IMR-90 (cell line): ENCODE results near the gene TSPAN31. TPM values are rescaled to one million over a fixed set of nuclear protein-coding genes. Genes with fewer than 3 reads are reported as not detected.

Source experiments
- ATAC-seq: fragments of 200-7000 bp; cut with Tn5 transposase; 2 replicates; pipeline ENCODE4 v1.9.1; 2020; ENCODE audit warnings: low read depth, mild to moderate bottlenecking, moderate library complexity
- BruUV-seq: library from RNA; stranded (reverse); fragments of 400-500 nt; replicated peaks from 2 replicates; lab custom pipeline; 2021; lab: Mats Ljungman, UMichigan
- CTCF ChIA-PET: fragments of 300-600 bp; formaldehyde crosslinking; extraction: SDS; loops from one replicate; lab custom pipeline; 2021; ENCODE audit warnings: antibody characterized with exemption; lab: Yijun Ruan, JAX
- POLR2A ChIA-PET: fragments of 300-600 bp; sonication (Branson Sonifier 250); formaldehyde crosslinking; loops from one replicate; lab custom pipeline; 2022; ENCODE audit warnings: antibody characterized with exemption; ENCODE audit not compliant: unreplicated experiment; lab: Charles Lee
- DNase-seq: peaks from one replicate; pipeline ENCODE4 v3.0.0; 2013
- H2AFZ ChIP-seq: replicated peaks from 2 replicates; pipeline ENCODE3; 2013; ENCODE audit warnings: low read length, mild to moderate bottlenecking; ENCODE audit not compliant: poor library complexity
- H2AK5ac ChIP-seq: 2 replicates; pipeline ENCODE4 v1.6.1; 2013; ENCODE audit warnings: low read depth, low read length, inconsistent platforms
- H2AK9ac ChIP-seq: replicated peaks from 2 replicates; pipeline ENCODE3; 2013; ENCODE audit warnings: mild to moderate bottlenecking, low read depth, low read length, moderate library complexity; ENCODE audit not compliant: poor library complexity
- H2BK120ac ChIP-seq: 2 replicates; pipeline ENCODE4 v1.6.1; 2013; ENCODE audit warnings: low read depth, low read length, inconsistent platforms
- H2BK15ac ChIP-seq: 3 replicates; pipeline ENCODE4 v1.6.1; 2013; ENCODE audit warnings: low read depth, low read length, inconsistent platforms
- H2BK20ac ChIP-seq: 2 replicates; pipeline ENCODE4 v1.6.1; 2013; ENCODE audit warnings: low read depth, mild to moderate bottlenecking, inconsistent platforms, low read length, moderate library complexity
- H2BK5ac ChIP-seq: 2 replicates; pipeline ENCODE4 v1.6.1; 2013; ENCODE audit warnings: mild to moderate bottlenecking, low read depth, low read length, inconsistent platforms; ENCODE audit not compliant: poor library complexity, severe bottlenecking
- H3K14ac ChIP-seq: replicated peaks from 2 replicates; pipeline ENCODE4 v1.6.1; 2013; ENCODE audit warnings: low read depth, low read length, inconsistent platforms
- H3K18ac ChIP-seq: 2 replicates; pipeline ENCODE4 v1.6.1; 2013; ENCODE audit warnings: low read depth, low read length, control low read depth
- H3K23ac ChIP-seq: 2 replicates; pipeline ENCODE4 v1.6.1; 2013; ENCODE audit warnings: low read depth, low read length, inconsistent platforms
- H3K27ac ChIP-seq: 2 replicates; pipeline ENCODE4 v1.5.1; 2013; ENCODE audit warnings: mild to moderate bottlenecking, control low read depth, low read length; ENCODE audit not compliant: insufficient read depth
- H3K27me3 ChIP-seq: 2 replicates; pipeline ENCODE4 v1.6.1; 2013; ENCODE audit warnings: low read length; ENCODE audit not compliant: control insufficient read depth, insufficient read depth
- H3K36me3 ChIP-seq: 2 replicates; pipeline ENCODE4 v1.6.1; 2013; ENCODE audit warnings: low read length, mixed read lengths; ENCODE audit not compliant: control insufficient read depth, insufficient read depth
- H3K4ac ChIP-seq: 2 replicates; pipeline ENCODE4 v1.6.1; 2013; ENCODE audit warnings: low read depth, low read length, inconsistent platforms
- H3K4me1 ChIP-seq: 2 replicates; pipeline ENCODE4 v1.6.1; 2013; ENCODE audit warnings: low read length, mixed read lengths; ENCODE audit not compliant: control insufficient read depth, insufficient read depth
- H3K4me2 ChIP-seq: 2 replicates; pipeline ENCODE4 v1.6.1; 2013; ENCODE audit warnings: low read depth, mild to moderate bottlenecking, control low read depth, low read length, moderate library complexity
- H3K4me3 ChIP-seq: 2 replicates; pipeline ENCODE4 v1.5.1; 2013; ENCODE audit warnings: low read depth, mild to moderate bottlenecking, control low read depth, low read length, moderate library complexity; ENCODE audit not compliant: insufficient read depth
- H3K56ac ChIP-seq: 2 replicates; pipeline ENCODE4 v1.6.1; 2013; ENCODE audit warnings: low read length, inconsistent platforms; ENCODE audit not compliant: insufficient read depth; ENCODE audit errors: extremely low read depth
- H3K79me1 ChIP-seq, 2 experiments: 2 replicates each; pipeline ENCODE4 v1.6.1; 2013; ENCODE audit warnings: low read length in 2 of 2, inconsistent platforms in 1 of 2, low read depth in 1 of 2
- H3K9ac ChIP-seq: 2 replicates; pipeline ENCODE4 v1.6.1; 2013; ENCODE audit warnings: low read depth, low read length, control low read depth
- H3K9me1 ChIP-seq: 2 replicates; pipeline ENCODE4 v1.6.1; 2013; ENCODE audit warnings: low read length, inconsistent platforms; ENCODE audit not compliant: insufficient read depth
- H3K9me3 ChIP-seq: 2 replicates; pipeline ENCODE4 v1.6.1; 2013; ENCODE audit warnings: low read length; ENCODE audit not compliant: control insufficient read depth, insufficient read depth
- H4K20me1 ChIP-seq: 2 replicates; pipeline ENCODE4 v1.6.1; 2013; ENCODE audit warnings: low read length, inconsistent platforms; ENCODE audit not compliant: insufficient read depth
- H4K5ac ChIP-seq: 2 replicates; pipeline ENCODE4 v1.6.1; 2013; ENCODE audit warnings: mild to moderate bottlenecking, low read depth, low read length, control low read depth
- H4K8ac ChIP-seq, 2 experiments: 2 replicates each; pipeline ENCODE4 v1.6.1; 2013; ENCODE audit warnings: low read depth in 2 of 2, low read length in 2 of 2, control low read depth in 1 of 2, inconsistent platforms in 1 of 2
- H4K91ac ChIP-seq: 2 replicates; pipeline ENCODE4 v1.6.1; 2013; ENCODE audit warnings: low read depth, low read length, inconsistent platforms; ENCODE audit not compliant: insufficient read depth
- BHLHE40 ChIP-seq: fragments of 150-350 bp; IDR thresholded peaks from 2 replicates; pipeline ENCODE4 v1.6.1; 2016; ENCODE audit warnings: mild to moderate bottlenecking, low read depth, low read length
- CHD1 ChIP-seq: IDR thresholded peaks from 2 replicates; pipeline ENCODE4 v1.6.1; 2012; ENCODE audit warnings: low read depth, low read length, improper control_type of control experiment
- CTCF ChIP-seq: conservative IDR thresholded peaks from 2 replicates; pipeline ENCODE4 v1.5.1; 2012; ENCODE audit warnings: mild to moderate bottlenecking, low read depth, low read length, improper control_type of control experiment
- FOS ChIP-seq: fragments of 150-350 bp; IDR thresholded peaks from 2 replicates; pipeline ENCODE4 v1.6.1; 2016; ENCODE audit warnings: low read depth, low read length
- MAFK ChIP-seq: IDR thresholded peaks from 2 replicates; pipeline ENCODE4 v1.6.1; 2012; ENCODE audit warnings: low read depth, low read length, improper control_type of control experiment
- MAZ ChIP-seq: IDR thresholded peaks from 2 replicates; pipeline ENCODE4 v1.6.1; 2012; ENCODE audit warnings: low read depth, mild to moderate bottlenecking, low read length, improper control_type of control experiment, moderate library complexity, borderline replicate concordance
- MXI1 ChIP-seq: IDR thresholded peaks from 2 replicates; pipeline ENCODE4 v1.6.1; 2012; ENCODE audit warnings: low read depth, mild to moderate bottlenecking, low read length, moderate library complexity, borderline replicate concordance
- NFE2L2 ChIP-seq: fragments of 150-350 bp; IDR thresholded peaks from 2 replicates; pipeline ENCODE4 v1.6.1; 2016; ENCODE audit warnings: low read depth, mild to moderate bottlenecking, low read length
- POLR2A ChIP-seq: IDR thresholded peaks from 2 replicates; pipeline ENCODE4 v1.6.1; 2012; ENCODE audit warnings: mild to moderate bottlenecking, low read depth, low read length
- RAD21 ChIP-seq: IDR thresholded peaks from 2 replicates; pipeline ENCODE4 v1.6.1; 2012; ENCODE audit warnings: low read length, improper control_type of control experiment
- RFX5 ChIP-seq: IDR thresholded peaks from 2 replicates; pipeline ENCODE4 v1.8.0; 2012; ENCODE audit warnings: low read depth, mild to moderate bottlenecking, low read length, moderate library complexity
- USF2 ChIP-seq: fragments of 150-350 bp; IDR thresholded peaks from 2 replicates; pipeline ENCODE4 v1.6.1; 2017; ENCODE audit warnings: mild to moderate bottlenecking, antibody characterized with exemption, low read length, low read depth
- WGBS, 2 experiments: methylation state at CpG; one replicate each; pipeline versions ENCODE4 v1.1.5 to v1.1.7; 2013; ENCODE audit warnings: missing lambda C conversion rate in 2 of 2; ENCODE audit not compliant: insufficient read length in 1 of 2; ENCODE audit errors: extremely low coverage in 2 of 2; 5-methylcytosine and 5-hydroxymethylcytosine counted together
- dilution Hi-C: fragments of 300-500 bp; cut with HindIII; formaldehyde crosslinking; loops from one replicate; pipeline ENCODE4 v1.14.3; 2018; ENCODE audit warnings: low sequenced_read_pairs; ENCODE audit not compliant: unreplicated experiment
- in situ Hi-C: fragments of 300-500 bp; cut with MboI; formaldehyde crosslinking; loops from 3 replicates; pipeline ENCODE4 v1.14.3; 2019; ENCODE audit warnings: low sequenced_read_pairs, inconsistent platforms, mixed read lengths
- intact Hi-C: fragments of 100-400 bp; cut with micrococcal nuclease; formaldehyde crosslinking; loops from 2 replicates; pipeline ENCODE4 v1.10.0; 2022
- polyA plus RNA-seq, 3 experiments: library from polyadenylated mRNA; depleted of rRNA; stranded (reverse); fragments of >200 nt; gene quantifications; 2 replicates each; pipeline ENCODE4 v1.2.3, GENCODE V29; 2012; ENCODE audit warnings: low replicate concordance in 1 of 3
- total RNA-seq: library from RNA; depleted of rRNA; stranded (reverse); fragments of >200 nt; gene quantifications from 2 replicates; pipeline ENCODE4 v1.2.3, GENCODE V29; 2012

The TSPAN31 gene
- total and polyA plus RNA-seq, 2 of the 4 experiments (the other 2 are of a cell fraction) = 12.3 to 71.2 TPM

- BruUV-seq = no TSS peak
- no peak overlapping the region for H3K14ac ChIP-seq
- H4K91ac ChIP-seq = no peak overlapping the region
- peak overlapping the region; percentile 59 for H3K4me3 ChIP-seq
- H3K56ac ChIP-seq = no peak overlapping the region
- in situ Hi-C loops (no loop called here), intact Hi-C loops (no loop called here), dilution Hi-C loops (no loop called here)
- no peak overlapping the region for H3K4me2 ChIP-seq
- no peak for DNase-seq
- peak overlapping the region; percentile 42 for H3K9ac ChIP-seq
- H3K23ac ChIP-seq = no peak overlapping the region
- H3K9me3 ChIP-seq = no peaks in the 10 kb centered on the region
- no peak overlapping the region for H2AK5ac ChIP-seq
- peak overlapping the region; percentile 85 for H2AFZ ChIP-seq
- TF ChIP-seq USF2 (no peak), MAZ (no peak), POLR2A (no peak), NFE2L2 (no peak), MXI1 (no peak), FOS (no peak), RAD21 (no peak), CTCF (no peak), RFX5 (no peak), MAFK (no peak), CHD1 (no peak), BHLHE40 (no peak)
- peaks cover 15% of the 10 kb centered on the region for H3K9me1 ChIP-seq
- H2BK120ac ChIP-seq = no peak overlapping the region
- peaks cover 10% of the 10 kb centered on the region for H3K27me3 ChIP-seq
- H3K27ac ChIP-seq = no peak overlapping the region
- no peak overlapping the region for H3K18ac ChIP-seq
- H4K8ac ChIP-seq = no peak overlapping the region
- H4K5ac ChIP-seq = no peak overlapping the region
- ChIA-PET CTCF (no interaction called here), POLR2A (no interaction called here)
- H2BK15ac ChIP-seq = no peak overlapping the region
- ATAC-seq = no peak
- peaks cover 15 to 24% of the 10 kb centered on the region in 2 experiments; a peak in 3 of 4 replicates for H3K79me1 ChIP-seq
- peaks cover 7% of the 10 kb centered on the region; the same call in 1 of the 2 replicates for H4K20me1 ChIP-seq
- H3K4ac ChIP-seq = no peak overlapping the region
- H2BK5ac ChIP-seq = no peak overlapping the region
- H2AK9ac ChIP-seq = no peak overlapping the region
- H2BK20ac ChIP-seq = no peak overlapping the region
- peaks cover 19% of the 10 kb centered on the region for H3K36me3 ChIP-seq
- WGBS, 2 experiments = no CpG with 5 or more reads among the region's 34 CpGs
- peaks cover 7% of the 10 kb centered on the region for H3K4me1 ChIP-seq
These were observed 10.3 kb downstream of the TSPAN31 start for GRCh38 chr12:57755194-57755453.
